Measurements from ENCODE around the gene CLEC12A. TPM values are rescaled to one million over a fixed set of nuclear protein-coding genes. Genes with fewer than 3 reads are reported as not detected.

Gene CLEC12A
- not detected in 3 replicates for total RNA-seq

GRCh38 chr12:9971181-9971580 is at the start of gene CLEC12A:
Gene CLEC12A (plus strand): TSS chr12:9971409. CDS start chr12:9971597, 188 bp downstream.
- no peaks in the 10 kb centered on the region for H3K36me3 Mint-ChIP-seq
- H3K27me3 Mint-ChIP-seq (ENCODE audit: low read depth) = no peaks in the 10 kb centered on the region
- H3K4me1 Mint-ChIP-seq = no peaks in the 10 kb centered on the region
- no peak within 1 kb of the TSS for H3K27ac Mint-ChIP-seq
- no peak for DNase-seq (ENCODE audit: low spot score in 2 of 2, unreplicated experiment in 2 of 2)
- H3K9me3 Mint-ChIP-seq = peaks cover 7% of the 10 kb centered on the region
- TF ChIP-seq CTCF (IDR thresholded peaks at IDR 0.05; ENCODE audit: unreplicated experiment) = no peak
- H3K4me3 Mint-ChIP-seq = no peak within 1 kb of the TSS

- no peak for TF ChIP-seq CTCF (IDR thresholded peaks at IDR 0.05; ENCODE audit: unreplicated experiment)
- no peak for DNase-seq (ENCODE audit: low spot score in 2 of 2, unreplicated experiment in 2 of 2)
- Mint-ChIP-seq H3K36me3 (no peaks in the 10 kb centered on the region), H3K4me1 (no peaks in the 10 kb centered on the region), H3K27me3 (ENCODE audit: low read depth) (no peaks in the 10 kb centered on the region), H3K4me3 (no peak overlapping the region), H3K27ac (no peak overlapping the region), H3K9me3 (peaks cover 20% of the 10 kb centered on the region)
Observed at GRCh38 chr12:9922429-9922828, 48.8 kb upstream of the CLEC12A start.

DNA sequence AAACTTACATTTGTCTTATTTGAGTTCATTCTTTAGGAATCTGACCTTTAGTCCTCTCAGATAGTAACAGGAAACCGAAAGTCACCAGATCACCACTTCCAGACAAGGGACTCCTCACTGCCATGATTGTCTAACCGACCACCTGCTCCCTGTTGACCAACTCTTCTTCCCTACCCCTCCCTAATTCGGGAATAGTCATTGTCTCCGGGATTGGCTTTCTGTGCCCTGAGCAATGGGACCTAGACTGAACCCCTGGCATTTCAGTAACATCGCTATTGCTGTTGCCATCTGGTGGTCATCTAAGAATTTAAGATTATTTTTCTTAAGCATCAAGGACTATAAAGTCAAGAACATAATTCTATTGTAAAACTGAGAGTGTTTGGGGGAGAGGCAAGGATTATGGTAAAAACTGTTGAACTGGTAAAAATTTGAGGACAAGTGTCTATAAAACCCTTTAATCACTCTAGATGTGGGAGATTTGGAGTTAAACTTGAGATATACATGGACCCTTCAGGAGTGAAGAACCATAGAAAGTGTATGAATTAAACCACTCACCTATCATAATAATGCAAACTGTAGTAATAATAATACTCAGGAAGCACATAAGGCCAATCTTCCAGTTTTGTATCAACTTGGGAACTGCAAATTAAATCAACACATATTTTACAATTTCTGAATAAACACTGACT is 45.4 kb upstream of the CLEC12A start:
- Mint-ChIP-seq H3K9me3 (peaks cover 4% of the 10 kb centered on the region), H3K4me3 (no peak overlapping the region)
- DNase-seq (ENCODE audit: low spot score in 2 of 2, unreplicated experiment in 2 of 2) = no peak

GRCh38 chr12:9926876-9927275 is 44.3 kb upstream of the CLEC12A start:
- Mint-ChIP-seq H3K4me1 (peaks cover 5% of the 10 kb centered on the region), H3K36me3 (no peaks in the 10 kb centered on the region), H3K27me3 (ENCODE audit: low read depth) (no peaks in the 10 kb centered on the region), H3K4me3 (no peak overlapping the region), H3K27ac (no peak overlapping the region), H3K9me3 (peaks cover 4% of the 10 kb centered on the region)
- TF ChIP-seq CTCF (IDR thresholded peaks at IDR 0.05; ENCODE audit: unreplicated experiment) = no peak
- DNase-seq (ENCODE audit: low spot score in 2 of 2, unreplicated experiment in 2 of 2) = no peak

More for the DNA sequence above, 45.4 kb upstream of the CLEC12A start:
- H3K27ac Mint-ChIP-seq = no peak overlapping the region
- no peaks in the 10 kb centered on the region for H3K36me3 Mint-ChIP-seq
- TF ChIP-seq CTCF (IDR thresholded peaks at IDR 0.05; ENCODE audit: unreplicated experiment) = peak; percentile 43
- peaks cover under 1% of the 10 kb centered on the region for H3K4me1 Mint-ChIP-seq
- no peaks in the 10 kb centered on the region for H3K27me3 Mint-ChIP-seq (ENCODE audit: low read depth)

GRCh38 chr12:9928607-9929006 is 42.6 kb upstream of the CLEC12A start:
- Mint-ChIP-seq H3K27ac (no peak overlapping the region), H3K9me3 (no peaks in the 10 kb centered on the region), H3K36me3 (no peaks in the 10 kb centered on the region), H3K4me1 (peaks cover 14% of the 10 kb centered on the region), H3K27me3 (ENCODE audit: low read depth) (no peaks in the 10 kb centered on the region), H3K4me3 (no peak overlapping the region)
- DNase-seq (ENCODE audit: low spot score in 2 of 2, unreplicated experiment in 2 of 2) = no peak
- TF ChIP-seq CTCF (IDR thresholded peaks at IDR 0.05; ENCODE audit: unreplicated experiment) = no peak
